HEK293 (cell line): ENCODE results near the gene NKX1-1.

ENCODE experiments used
- CTCF ChIA-PET: fragments of 350-600 bp; formaldehyde crosslinking; extraction: SDS; loops from one replicate; lab custom pipeline; 2021; ENCODE audit warnings: antibody characterized with exemption; lab: Yijun Ruan, JAX
- POLR2A ChIA-PET: fragments of 300-600 bp; formaldehyde crosslinking; extraction: SDS; loops from one replicate; lab custom pipeline; 2020; ENCODE audit warnings: antibody characterized with exemption, inconsistent platforms; lab: Yijun Ruan, JAX
- H3K27ac ChIP-seq: fragments of 200-500 bp; sonication (Bioruptor generic); 2 replicates; pipeline ENCODE4 v1.5.1; 2014; ENCODE audit warnings: low read depth, low read length, control low read depth, inconsistent platforms; ENCODE audit errors: extremely low read depth
- H3K36me3 ChIP-seq, 2 experiments: fragments of 200-500 bp in 1 of 2; sonication (Bioruptor generic) in 1 of 2; 1 replicate in 1 of 2; 2 replicates in 1 of 2; pipeline ENCODE4 v1.5.1; 2014 to 2017; ENCODE audit warnings: inconsistent platforms in 2 of 2, low read length in 2 of 2; ENCODE audit not compliant: control insufficient read depth in 2 of 2, insufficient read depth in 1 of 2
- H3K4me1 ChIP-seq: fragments of 200-500 bp; sonication (Bioruptor generic); 2 replicates; pipeline ENCODE4 v1.5.1; 2014; ENCODE audit warnings: mild to moderate bottlenecking, low read length, inconsistent platforms; ENCODE audit not compliant: control insufficient read depth, insufficient read depth
- H3K4me3 ChIP-seq: 2 replicates; pipeline ENCODE4 v1.5.1; 2011; ENCODE audit warnings: low read depth, mild to moderate bottlenecking, control low read depth, low read length, moderate library complexity
- H3K9me3 ChIP-seq: fragments of 200-500 bp; sonication (Bioruptor generic); 2 replicates; pipeline ENCODE4 v1.5.1; 2014; ENCODE audit warnings: low read depth, low read length, inconsistent platforms; ENCODE audit not compliant: control insufficient read depth, insufficient read depth
- HOXA7 ChIP-seq: sonication (generic); formaldehyde crosslinking; IDR thresholded peaks from 2 replicates; pipeline ENCODE4 v1.8.1; 2022; ENCODE audit warnings: missing genetic modification reagents, borderline replicate concordance
- KLF16 ChIP-seq: fragments of 450-650 bp; formaldehyde crosslinking; IDR thresholded peaks from 2 replicates; pipeline ENCODE4 v1.5.1; 2017; ENCODE audit warnings: missing biosample characterization, missing genetic modification characterization
- RBAK ChIP-seq: fragments of 450-650 bp; formaldehyde crosslinking; IDR thresholded peaks from 2 replicates; pipeline ENCODE4 v1.5.1; 2016; ENCODE audit warnings: missing biosample characterization, missing genetic modification characterization
- SCRT2 ChIP-seq: fragments of 450-650 bp; formaldehyde crosslinking; IDR thresholded peaks from 2 replicates; pipeline ENCODE4 v1.5.1; 2016; ENCODE audit warnings: missing biosample characterization, missing genetic modification characterization
- ZNF133 ChIP-seq: fragments of 450-650 bp; formaldehyde crosslinking; IDR thresholded peaks from 2 replicates; pipeline ENCODE4 v1.5.1; 2016; ENCODE audit warnings: missing biosample characterization, missing genetic modification characterization
- ZNF19 ChIP-seq: fragments of 450-650 bp; formaldehyde crosslinking; IDR thresholded peaks from 2 replicates; pipeline ENCODE4; 2016; ENCODE audit warnings: missing biosample characterization, missing genetic modification characterization, low read depth
- ZNF248 ChIP-seq: fragments of 450-650 bp; formaldehyde crosslinking; IDR thresholded peaks from 2 replicates; pipeline ENCODE4 v1.5.1; 2017; ENCODE audit warnings: missing biosample characterization, missing genetic modification characterization
- ZNF266 ChIP-seq: fragments of 450-650 bp; formaldehyde crosslinking; IDR thresholded peaks from 2 replicates; pipeline ENCODE4 v1.5.1; 2016; ENCODE audit warnings: missing biosample characterization, missing genetic modification characterization, low read depth
- ZNF350 ChIP-seq: fragments of 450-650 bp; formaldehyde crosslinking; IDR thresholded peaks from 2 replicates; pipeline ENCODE4 v1.5.0; 2017; ENCODE audit warnings: missing biosample characterization, mild to moderate bottlenecking, missing genetic modification characterization
- ZNF404 ChIP-seq: fragments of 450-650 bp; formaldehyde crosslinking; IDR thresholded peaks from 2 replicates; pipeline ENCODE4 v1.5.1; 2017; ENCODE audit warnings: missing biosample characterization, missing genetic modification characterization
- ZNF514 ChIP-seq: fragments of 450-650 bp; formaldehyde crosslinking; IDR thresholded peaks from 2 replicates; pipeline ENCODE4 v1.5.1; 2016; ENCODE audit warnings: missing biosample characterization, missing genetic modification characterization
- ZNF544 ChIP-seq: fragments of 450-650 bp; formaldehyde crosslinking; IDR thresholded peaks from 2 replicates; pipeline ENCODE4 v1.5.0; 2017; ENCODE audit warnings: missing biosample characterization, missing genetic modification characterization
- ZNF560 ChIP-seq: fragments of 450-650 bp; formaldehyde crosslinking; IDR thresholded peaks from 2 replicates; pipeline ENCODE4 v1.5.1; 2017; ENCODE audit warnings: missing biosample characterization, missing genetic modification characterization, borderline replicate concordance
- ZNF585B ChIP-seq: fragments of 450-650 bp; formaldehyde crosslinking; IDR thresholded peaks from 2 replicates; pipeline ENCODE4 v1.5.1; 2016; ENCODE audit warnings: missing biosample characterization, missing genetic modification characterization
- ZNF791 ChIP-seq: fragments of 450-650 bp; formaldehyde crosslinking; IDR thresholded peaks from 2 replicates; pipeline ENCODE4 v1.5.1; 2016; ENCODE audit warnings: missing biosample characterization, missing genetic modification characterization
- ZNF792 ChIP-seq: fragments of 450-650 bp; formaldehyde crosslinking; IDR thresholded peaks from 2 replicates; pipeline ENCODE4 v1.5.1; 2016; ENCODE audit warnings: missing biosample characterization, missing genetic modification characterization
- ZNF843 ChIP-seq: fragments of 450-650 bp; formaldehyde crosslinking; IDR thresholded peaks from 2 replicates; pipeline ENCODE4 v1.5.1; 2016; ENCODE audit warnings: missing biosample characterization, missing genetic modification characterization
- ZSCAN16 ChIP-seq: fragments of 450-650 bp; formaldehyde crosslinking; IDR thresholded peaks from 2 replicates; pipeline ENCODE4 v1.5.1; 2016; ENCODE audit warnings: missing biosample characterization, missing genetic modification characterization
- ZSCAN23 ChIP-seq: fragments of 450-650 bp; formaldehyde crosslinking; IDR thresholded peaks from 2 replicates; pipeline ENCODE4 v1.5.1; 2016; ENCODE audit warnings: missing biosample characterization, missing genetic modification characterization
- TF ChIP-seq, protein P1 (sequence below): fragments of 450-650 bp; formaldehyde crosslinking; IDR thresholded peaks from 2 replicates; pipeline ENCODE4 v1.5.1; 2016; ENCODE audit warnings: missing biosample characterization, missing genetic modification characterization
- TF ChIP-seq, protein P2 (sequence below): fragments of 450-650 bp; formaldehyde crosslinking; IDR thresholded peaks from 2 replicates; pipeline ENCODE4 v1.5.1; 2016; ENCODE audit warnings: missing biosample characterization, missing genetic modification characterization
- TF ChIP-seq, protein P3 (sequence below): fragments of 450-650 bp; formaldehyde crosslinking; IDR thresholded peaks from 2 replicates; pipeline ENCODE4 v1.5.1; 2016; ENCODE audit warnings: missing biosample characterization, missing genetic modification characterization, borderline replicate concordance
- TF ChIP-seq, protein P4 (sequence below): fragments of 450-650 bp; IDR thresholded peaks from 2 replicates; pipeline ENCODE4 v1.5.1; 2018; ENCODE audit warnings: missing biosample characterization, mild to moderate bottlenecking, missing genetic modification characterization

NKX1-1 gene

DNA sequence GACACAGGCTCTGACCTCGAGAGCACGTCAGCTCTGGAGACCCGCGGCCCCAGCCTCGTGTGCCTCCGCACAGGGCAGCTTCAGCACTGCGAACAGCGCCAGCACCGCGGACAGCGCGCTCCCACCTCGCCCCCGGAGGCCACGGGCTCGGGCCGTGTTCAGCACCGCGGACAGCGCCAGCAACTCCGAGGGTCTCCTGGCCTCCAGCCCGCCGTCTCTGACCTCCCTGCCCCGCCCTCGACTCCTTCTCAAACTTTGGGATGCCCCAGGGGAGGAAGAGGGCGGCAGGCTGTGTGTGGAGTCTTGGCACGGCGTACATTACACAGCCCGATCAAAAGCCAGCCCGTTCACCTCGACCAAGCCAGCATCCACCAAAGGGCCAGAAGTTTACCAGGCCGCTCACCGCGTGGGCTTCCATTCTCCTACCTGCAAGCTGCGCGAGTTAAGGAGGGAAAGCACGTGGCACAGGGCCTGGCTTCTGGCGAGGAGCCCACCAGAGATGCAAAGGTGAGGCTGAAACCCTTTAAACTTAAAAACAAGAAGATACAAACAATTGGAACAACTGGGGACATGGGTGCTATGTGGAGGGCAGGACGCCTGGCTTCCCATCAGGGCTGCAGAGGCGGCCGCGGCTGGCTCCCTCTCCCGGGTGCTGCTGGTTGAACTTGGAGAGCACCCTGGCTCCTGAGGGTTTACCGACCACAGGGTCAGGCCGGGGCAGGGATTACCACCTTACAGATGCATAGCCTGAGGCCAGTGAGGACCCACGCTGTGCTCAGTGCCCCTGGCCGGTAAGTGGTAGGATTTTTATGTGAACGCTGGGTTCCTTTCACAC is 4.5 kb upstream of the NKX1-1 start (continued):
- TF ChIP-seq ZNF585B (tag by site-specific recombination) (no peak), ZNF19 (no peak), KLF16 (peak; percentile 38; the same call in 1 of the 2 replicates), ZNF843 (no peak), ZNF560 (tag by site-specific recombination) (no peak), HOXA7 (CRISPR knock-in tag) (peak; percentile 98), ZNF791 (tag by site-specific recombination) (no peak)
- TF ChIP-seq, protein P1, sequence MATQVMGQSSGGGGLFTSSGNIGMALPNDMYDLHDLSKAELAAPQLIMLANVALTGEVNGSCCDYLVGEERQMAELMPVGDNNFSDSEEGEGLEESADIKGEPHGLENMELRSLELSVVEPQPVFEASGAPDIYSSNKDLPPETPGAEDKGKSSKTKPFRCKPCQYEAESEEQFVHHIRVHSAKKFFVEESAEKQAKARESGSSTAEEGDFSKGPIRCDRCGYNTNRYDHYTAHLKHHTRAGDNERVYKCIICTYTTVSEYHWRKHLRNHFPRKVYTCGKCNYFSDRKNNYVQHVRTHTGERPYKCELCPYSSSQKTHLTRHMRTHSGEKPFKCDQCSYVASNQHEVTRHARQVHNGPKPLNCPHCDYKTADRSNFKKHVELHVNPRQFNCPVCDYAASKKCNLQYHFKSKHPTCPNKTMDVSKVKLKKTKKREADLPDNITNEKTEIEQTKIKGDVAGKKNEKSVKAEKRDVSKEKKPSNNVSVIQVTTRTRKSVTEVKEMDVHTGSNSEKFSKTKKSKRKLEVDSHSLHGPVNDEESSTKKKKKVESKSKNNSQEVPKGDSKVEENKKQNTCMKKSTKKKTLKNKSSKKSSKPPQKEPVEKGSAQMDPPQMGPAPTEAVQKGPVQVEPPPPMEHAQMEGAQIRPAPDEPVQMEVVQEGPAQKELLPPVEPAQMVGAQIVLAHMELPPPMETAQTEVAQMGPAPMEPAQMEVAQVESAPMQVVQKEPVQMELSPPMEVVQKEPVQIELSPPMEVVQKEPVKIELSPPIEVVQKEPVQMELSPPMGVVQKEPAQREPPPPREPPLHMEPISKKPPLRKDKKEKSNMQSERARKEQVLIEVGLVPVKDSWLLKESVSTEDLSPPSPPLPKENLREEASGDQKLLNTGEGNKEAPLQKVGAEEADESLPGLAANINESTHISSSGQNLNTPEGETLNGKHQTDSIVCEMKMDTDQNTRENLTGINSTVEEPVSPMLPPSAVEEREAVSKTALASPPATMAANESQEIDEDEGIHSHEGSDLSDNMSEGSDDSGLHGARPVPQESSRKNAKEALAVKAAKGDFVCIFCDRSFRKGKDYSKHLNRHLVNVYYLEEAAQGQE (tag by site-specific recombination): peak; percentile 100
- TF ChIP-seq, protein P2, sequence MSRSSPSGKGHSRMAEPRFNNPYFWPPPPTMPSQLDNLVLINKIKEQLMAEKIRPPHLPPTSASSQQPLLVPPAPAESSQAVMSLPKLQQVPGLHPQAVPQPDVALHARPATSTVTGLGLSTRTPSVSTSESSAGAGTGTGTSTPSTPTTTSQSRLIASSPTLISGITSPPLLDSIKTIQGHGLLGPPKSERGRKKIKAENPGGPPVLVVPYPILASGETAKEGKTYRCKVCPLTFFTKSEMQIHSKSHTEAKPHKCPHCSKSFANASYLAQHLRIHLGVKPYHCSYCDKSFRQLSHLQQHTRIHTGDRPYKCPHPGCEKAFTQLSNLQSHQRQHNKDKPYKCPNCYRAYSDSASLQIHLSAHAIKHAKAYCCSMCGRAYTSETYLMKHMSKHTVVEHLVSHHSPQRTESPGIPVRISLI: no peak
- TF ChIP-seq, protein P3, sequence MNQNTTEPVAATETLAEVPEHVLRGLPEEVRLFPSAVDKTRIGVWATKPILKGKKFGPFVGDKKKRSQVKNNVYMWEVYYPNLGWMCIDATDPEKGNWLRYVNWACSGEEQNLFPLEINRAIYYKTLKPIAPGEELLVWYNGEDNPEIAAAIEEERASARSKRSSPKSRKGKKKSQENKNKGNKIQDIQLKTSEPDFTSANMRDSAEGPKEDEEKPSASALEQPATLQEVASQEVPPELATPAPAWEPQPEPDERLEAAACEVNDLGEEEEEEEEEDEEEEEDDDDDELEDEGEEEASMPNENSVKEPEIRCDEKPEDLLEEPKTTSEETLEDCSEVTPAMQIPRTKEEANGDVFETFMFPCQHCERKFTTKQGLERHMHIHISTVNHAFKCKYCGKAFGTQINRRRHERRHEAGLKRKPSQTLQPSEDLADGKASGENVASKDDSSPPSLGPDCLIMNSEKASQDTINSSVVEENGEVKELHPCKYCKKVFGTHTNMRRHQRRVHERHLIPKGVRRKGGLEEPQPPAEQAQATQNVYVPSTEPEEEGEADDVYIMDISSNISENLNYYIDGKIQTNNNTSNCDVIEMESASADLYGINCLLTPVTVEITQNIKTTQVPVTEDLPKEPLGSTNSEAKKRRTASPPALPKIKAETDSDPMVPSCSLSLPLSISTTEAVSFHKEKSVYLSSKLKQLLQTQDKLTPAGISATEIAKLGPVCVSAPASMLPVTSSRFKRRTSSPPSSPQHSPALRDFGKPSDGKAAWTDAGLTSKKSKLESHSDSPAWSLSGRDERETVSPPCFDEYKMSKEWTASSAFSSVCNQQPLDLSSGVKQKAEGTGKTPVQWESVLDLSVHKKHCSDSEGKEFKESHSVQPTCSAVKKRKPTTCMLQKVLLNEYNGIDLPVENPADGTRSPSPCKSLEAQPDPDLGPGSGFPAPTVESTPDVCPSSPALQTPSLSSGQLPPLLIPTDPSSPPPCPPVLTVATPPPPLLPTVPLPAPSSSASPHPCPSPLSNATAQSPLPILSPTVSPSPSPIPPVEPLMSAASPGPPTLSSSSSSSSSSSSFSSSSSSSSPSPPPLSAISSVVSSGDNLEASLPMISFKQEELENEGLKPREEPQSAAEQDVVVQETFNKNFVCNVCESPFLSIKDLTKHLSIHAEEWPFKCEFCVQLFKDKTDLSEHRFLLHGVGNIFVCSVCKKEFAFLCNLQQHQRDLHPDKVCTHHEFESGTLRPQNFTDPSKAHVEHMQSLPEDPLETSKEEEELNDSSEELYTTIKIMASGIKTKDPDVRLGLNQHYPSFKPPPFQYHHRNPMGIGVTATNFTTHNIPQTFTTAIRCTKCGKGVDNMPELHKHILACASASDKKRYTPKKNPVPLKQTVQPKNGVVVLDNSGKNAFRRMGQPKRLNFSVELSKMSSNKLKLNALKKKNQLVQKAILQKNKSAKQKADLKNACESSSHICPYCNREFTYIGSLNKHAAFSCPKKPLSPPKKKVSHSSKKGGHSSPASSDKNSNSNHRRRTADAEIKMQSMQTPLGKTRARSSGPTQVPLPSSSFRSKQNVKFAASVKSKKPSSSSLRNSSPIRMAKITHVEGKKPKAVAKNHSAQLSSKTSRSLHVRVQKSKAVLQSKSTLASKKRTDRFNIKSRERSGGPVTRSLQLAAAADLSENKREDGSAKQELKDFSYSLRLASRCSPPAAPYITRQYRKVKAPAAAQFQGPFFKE (tag by site-specific recombination): no peak

DNA sequence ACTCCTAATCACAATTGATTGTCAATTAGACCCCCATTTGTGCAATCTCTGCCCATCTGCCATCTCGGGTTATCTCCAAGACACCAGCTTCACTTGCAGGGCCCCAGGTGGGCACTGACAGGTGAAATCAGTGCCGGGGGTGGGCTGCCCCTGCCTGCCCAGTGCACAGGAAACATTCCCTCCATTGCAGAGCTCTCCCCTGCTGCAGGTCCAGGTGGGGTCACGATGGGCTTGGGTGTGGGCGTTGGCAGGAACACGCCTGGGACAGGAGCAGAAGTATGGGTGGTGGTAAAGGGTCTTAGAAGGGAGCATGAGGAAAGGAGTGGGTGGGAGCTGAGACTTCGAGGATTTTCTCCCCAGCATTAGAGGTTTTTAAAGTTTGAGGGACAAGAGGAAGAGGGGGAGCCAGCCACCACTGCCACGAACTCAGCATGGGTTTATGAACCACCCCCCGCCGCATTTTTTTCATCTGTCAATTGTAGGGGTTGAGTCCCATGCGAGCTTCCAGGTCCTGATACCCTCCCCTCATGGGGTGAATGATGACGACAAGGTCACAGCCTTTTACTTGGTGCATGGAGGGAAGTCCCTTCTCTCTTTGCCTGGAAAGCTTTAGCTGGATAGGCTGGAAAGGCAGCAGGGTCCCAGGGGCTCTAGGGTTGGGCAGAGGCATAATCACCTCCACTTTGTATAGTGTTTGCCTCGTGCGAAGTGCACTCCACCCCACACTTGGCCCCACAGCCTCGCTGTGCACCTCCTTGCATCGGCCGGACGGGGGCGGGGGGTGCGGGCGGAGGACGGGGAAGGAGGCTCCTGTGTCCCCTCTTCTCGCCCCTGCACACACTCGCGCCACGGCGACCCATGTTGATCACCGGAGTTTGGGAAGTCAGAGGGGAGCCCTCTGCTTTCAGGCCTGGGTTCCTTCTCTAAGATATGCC is 3.5 kb upstream of the NKX1-1 start:
- CTCF ChIA-PET: interaction anchor here (0.7 kb wide), 1 partner anchor 103 kb away, joined by 3 read pairs; no protein-coding TSS in a partner anchor
- Histone ChIP-seq H3K9me3 (no peaks in the 10 kb centered on the region), H3K4me1 (no peaks in the 10 kb centered on the region), H3K27ac (no peak overlapping the region), H3K4me3 (no peak overlapping the region), H3K36me3 (no peaks in the 10 kb centered on the region)
- POLR2A ChIA-PET: no interaction called here
- TF ChIP-seq SCRT2 (no peak), ZNF133 (tag by site-specific recombination) (no peak), ZNF514 (no peak), ZNF404 (tag by site-specific recombination) (no peak), ZSCAN16 (tag by site-specific recombination) (no peak), ZNF350 (tag by site-specific recombination) (no peak), ZNF792 (tag by site-specific recombination) (no peak), ZNF544 (tag by site-specific recombination) (no peak), RBAK (tag by site-specific recombination) (no peak), ZNF266 (tag by site-specific recombination) (no peak), ZSCAN23 (tag by site-specific recombination) (no peak), ZNF248 (no peak)
- TF ChIP-seq, protein P4, sequence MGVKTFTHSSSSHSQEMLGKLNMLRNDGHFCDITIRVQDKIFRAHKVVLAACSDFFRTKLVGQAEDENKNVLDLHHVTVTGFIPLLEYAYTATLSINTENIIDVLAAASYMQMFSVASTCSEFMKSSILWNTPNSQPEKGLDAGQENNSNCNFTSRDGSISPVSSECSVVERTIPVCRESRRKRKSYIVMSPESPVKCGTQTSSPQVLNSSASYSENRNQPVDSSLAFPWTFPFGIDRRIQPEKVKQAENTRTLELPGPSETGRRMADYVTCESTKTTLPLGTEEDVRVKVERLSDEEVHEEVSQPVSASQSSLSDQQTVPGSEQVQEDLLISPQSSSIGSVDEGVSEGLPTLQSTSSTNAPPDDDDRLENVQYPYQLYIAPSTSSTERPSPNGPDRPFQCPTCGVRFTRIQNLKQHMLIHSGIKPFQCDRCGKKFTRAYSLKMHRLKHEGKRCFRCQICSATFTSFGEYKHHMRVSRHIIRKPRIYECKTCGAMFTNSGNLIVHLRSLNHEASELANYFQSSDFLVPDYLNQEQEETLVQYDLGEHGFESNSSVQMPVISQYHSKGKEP (tag by site-specific recombination): no peak
